Brain pericyte (primary cell): ENCODE results near the gene ACMSD.
"Not testable (repeated sequence)": the region's sequence is repeated elsewhere in the genome, so short reads cannot be mapped to it uniquely, and the experiment has no call there.

Experiments
- DNase-seq: peaks from one replicate; pipeline ENCODE4 v3.0.0-alpha.2; 2012; ENCODE audit warnings: low read depth, low spot score

Gene ACMSD

DNA sequence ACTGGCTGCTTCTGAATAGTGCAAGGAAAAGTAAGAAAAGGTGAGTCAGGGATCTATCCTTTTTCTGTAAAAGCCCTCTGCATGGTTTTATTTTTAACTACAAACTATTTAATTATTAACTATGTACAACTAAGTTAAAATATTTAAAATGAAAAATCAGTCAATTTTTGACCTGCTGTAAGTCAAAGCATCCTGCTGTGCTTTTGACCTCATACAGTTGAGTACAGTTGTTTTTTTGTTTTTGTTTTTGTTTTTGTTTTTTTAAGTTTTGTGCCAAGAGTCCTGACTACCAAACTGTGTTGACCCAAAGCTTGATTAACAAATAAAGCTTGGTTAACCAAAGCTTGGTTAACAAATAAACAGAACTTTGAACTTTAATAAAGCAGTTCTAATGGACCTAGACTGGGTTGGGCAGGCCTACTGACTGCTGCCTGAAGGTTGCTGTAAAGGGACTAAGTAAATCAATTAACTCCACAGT is at the start of gene ACMSD:
ACMSD (plus strand) TSS at position 474 of the 478 bp plus-strand sequence. CDS start 67 bp downstream, outside the sequence.
- DNase-seq = no peak

GRCh38 chr2:134790487-134790886 is 47.9 kb upstream of the ACMSD start:
- no peak for DNase-seq

- DNase-seq = no peak
Observed at GRCh38 chr2:134791616-134792015, 46.8 kb upstream of the ACMSD start.

- no peak for DNase-seq
Observed at GRCh38 chr2:134792186-134792585, 46.2 kb upstream of the ACMSD start.

GRCh38 chr2:134795765-134796164 is 42.7 kb upstream of the ACMSD start:
- DNase-seq = no peak

- DNase-seq = no peak
Observed at GRCh38 chr2:134796373-134796772, 42.0 kb upstream of the ACMSD start.

GRCh38 chr2:134799936-134800335 is 38.5 kb upstream of the ACMSD start:
- DNase-seq = no peak

DNA sequence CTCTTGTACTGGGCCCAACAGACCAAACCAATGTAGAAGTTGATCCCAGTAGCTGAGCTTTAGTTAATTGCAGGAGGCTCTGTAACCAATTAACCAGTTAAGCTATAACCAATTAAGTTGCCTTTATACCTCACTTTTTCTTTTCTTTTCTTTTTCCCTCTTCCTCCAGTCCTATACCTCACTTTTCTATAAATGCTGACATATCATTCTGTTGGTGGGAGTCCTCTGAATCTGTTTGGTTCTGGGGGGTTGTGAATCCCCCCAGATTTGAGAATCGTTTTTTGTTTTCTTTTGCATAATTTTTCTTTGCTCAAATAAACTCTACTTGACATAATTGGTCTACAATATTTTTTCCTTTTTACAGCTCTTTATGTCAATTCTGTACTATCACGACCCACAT is 38.1 kb upstream of the ACMSD start:
- no peak for DNase-seq

DNA sequence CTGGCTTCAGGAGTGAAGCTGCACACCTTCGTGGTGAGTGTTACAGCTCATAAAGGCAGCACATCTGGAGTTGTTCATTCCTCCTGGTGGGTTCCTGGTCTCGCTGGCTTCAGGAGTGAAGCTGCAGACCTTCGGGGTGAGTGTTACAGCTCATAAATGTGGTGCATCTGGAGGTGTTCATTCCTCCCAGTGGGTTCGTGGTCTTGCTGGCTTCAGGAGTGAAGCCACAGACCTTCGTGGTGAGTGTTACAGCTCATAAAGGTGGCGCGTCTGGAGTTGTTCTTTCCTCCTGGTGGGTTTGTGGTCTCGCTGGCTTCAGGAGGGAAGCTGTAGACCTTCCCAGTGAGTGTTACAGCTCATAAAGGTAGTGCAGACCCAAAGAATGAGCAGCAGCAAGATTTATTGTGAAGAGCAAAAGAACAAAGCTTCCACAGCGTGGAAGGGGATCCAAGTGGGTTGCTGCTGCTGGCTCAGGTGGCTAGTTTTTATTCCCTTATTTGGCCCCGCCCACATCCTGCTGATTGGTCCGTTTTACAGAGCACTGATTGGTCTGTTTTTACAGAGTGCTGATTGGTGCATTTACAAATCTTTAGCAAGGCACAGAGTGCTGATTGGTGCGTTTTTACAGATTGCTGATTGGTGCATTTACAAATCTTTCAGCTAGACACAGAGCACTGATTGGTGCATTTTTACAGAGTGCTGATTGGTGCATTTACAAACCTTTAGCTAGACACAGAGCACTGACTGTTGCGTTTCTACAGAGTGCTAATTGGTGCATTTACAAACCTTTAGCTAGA is 34.6 kb upstream of the ACMSD start:
- DNase-seq = not testable (repeated sequence)

DNA sequence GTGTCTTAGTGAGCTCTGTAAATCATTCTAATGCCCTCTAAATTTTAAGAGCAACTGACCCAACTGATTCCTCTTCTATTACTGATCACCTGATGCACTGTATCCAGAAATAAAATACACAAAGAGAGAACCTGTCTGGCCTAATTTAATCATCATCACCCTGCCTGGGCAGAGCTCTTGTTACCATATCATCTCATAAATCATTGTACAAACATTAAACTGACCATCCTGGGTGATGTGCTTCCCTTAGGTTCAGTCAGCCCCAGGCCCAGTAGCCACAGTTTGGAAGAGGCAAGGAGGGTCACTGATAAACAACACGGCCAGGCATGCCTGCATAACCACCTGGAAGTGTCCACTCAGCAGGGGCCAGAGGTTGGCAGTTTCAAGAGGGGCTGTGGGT is 22.7 kb upstream of the ACMSD start:
- no peak for DNase-seq

GRCh38 chr2:134818321-134818720 is 20.1 kb upstream of the ACMSD start:
- DNase-seq = no peak

DNA sequence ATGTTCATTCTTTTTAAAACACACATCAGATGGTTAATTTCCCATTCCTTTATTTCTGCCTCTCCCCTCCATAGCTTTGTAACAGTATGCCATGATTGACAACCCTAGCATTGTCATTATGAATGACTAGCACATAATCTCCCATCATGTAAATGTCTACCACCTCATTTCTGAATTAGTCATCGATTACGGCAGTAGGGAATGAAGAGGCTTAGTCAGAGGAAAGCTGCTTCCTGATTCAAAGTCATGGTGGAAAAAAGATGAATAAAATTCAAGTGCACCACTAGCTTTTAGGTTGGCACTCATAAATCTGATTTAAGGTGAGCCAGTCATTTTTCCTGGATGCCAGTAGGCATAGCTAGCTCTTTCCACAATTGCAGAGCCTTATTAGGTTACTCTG is 19.1 kb upstream of the ACMSD start:
- no peak for DNase-seq

GRCh38 chr2:134823431-134823830 is 15.0 kb upstream of the ACMSD start:
- DNase-seq = no peak

- DNase-seq = no peak
Observed at GRCh38 chr2:134823832-134824231, 14.6 kb upstream of the ACMSD start.

GRCh38 chr2:134825716-134826115 is 12.7 kb upstream of the ACMSD start:
- DNase-seq = not testable (repeated sequence)

- no peak for DNase-seq
Observed at GRCh38 chr2:134835471-134835870, 2.9 kb upstream of the ACMSD start.

DNA sequence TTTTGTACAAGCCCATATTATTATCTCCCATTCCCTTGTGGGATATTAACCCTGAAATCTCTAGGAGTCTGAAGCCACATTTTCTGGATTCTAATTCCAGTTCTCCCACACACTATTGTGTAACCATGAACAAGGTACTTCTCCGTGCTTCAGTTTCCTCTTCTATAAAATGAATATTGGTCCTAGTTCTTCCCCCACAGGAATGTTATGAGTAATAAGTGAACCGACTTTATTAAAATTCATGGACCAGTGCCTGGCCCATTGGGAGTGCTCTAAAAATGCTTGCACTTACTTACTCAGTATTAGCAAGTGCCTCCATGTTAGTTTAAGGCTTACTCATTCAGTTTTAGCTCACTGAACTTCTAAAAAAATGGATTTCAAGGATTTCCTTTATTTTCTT is 1.4 kb upstream of the ACMSD start:
- no peak for DNase-seq

DNA sequence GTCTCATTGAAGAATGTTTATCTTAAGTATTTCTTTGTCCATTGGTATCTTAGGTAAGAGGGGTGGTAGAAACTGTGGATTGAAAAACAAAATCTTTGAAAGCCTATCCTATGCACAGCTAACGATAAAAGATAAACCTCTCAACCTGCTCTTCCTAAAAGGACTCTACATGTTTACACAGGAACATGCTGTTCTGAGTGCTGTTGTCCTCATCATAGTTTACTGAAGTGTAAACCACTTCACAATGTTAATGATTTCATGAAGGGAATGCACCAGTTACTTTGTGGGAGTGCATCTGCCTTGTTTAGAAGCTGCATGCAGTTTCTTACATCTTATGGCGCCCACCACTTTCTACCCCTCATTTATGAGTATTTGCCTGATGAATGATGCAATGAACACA is 1.2 kb downstream of the ACMSD start:
- DNase-seq = no peak

- no peak for DNase-seq
Observed at GRCh38 chr2:134842930-134843490, 4.6 kb downstream of the ACMSD start.

DNA sequence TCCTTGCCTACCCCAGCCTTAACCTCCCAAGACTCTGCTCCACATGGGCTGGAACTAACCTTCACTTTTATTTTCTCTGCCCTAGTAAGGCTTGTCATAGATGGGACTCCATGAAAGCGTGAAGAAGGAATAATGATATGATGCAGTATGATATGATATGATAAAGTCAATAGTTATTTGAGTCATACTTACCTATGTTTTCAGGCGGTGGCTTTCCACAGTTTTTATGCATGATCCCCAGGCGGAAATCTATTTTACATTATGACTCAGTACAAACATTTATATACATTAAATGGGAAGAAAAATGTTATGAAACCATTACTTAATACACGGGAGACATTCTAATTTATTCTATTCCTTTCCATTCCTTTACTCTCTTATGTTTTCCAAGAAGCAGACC is 5.6 kb downstream of the ACMSD start:
- DNase-seq = no peak

- no peak for DNase-seq
Observed at GRCh38 chr2:134845028-134845427, 6.6 kb downstream of the ACMSD start.

DNA sequence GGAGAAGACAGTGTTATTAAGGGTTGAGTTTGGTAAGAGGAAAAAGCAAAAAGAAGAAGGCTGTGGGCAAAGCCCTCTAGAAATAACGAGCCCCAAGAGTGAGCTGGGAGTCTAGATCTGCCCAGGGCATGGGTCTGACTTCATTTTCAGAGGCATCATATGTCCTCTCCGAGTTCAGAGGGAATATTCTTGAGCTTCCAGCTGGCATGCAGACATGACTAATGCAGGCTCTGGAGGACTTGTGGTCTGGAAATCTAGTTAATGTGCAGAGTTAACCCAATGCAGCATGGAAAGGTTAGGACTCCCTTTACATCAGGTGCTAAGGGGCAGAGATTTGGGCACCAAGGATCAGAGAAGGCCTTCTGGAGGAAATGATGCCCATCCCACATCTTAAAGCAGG is 7.3 kb downstream of the ACMSD start:
- no peak for DNase-seq

- no peak for DNase-seq
Observed at GRCh38 chr2:134846213-134846612, 7.8 kb downstream of the ACMSD start.
